ENCODE data around the gene PROS1.
"Not testable (repeated sequence)": the region's sequence is repeated elsewhere in the genome, so short reads cannot be mapped to it uniquely, and the experiment has no call there.

PROS1 gene

GRCh38 chr3:93969997-93970396, 3.7 kb downstream of the PROS1 start:
- DNase-seq (ENCODE audit: extremely low read depth, low read depth): no peak
- no peak for TF ChIP-seq CTCF (IDR thresholded peaks at IDR 0.05; ENCODE audit: low read depth, low read length)

DNA sequence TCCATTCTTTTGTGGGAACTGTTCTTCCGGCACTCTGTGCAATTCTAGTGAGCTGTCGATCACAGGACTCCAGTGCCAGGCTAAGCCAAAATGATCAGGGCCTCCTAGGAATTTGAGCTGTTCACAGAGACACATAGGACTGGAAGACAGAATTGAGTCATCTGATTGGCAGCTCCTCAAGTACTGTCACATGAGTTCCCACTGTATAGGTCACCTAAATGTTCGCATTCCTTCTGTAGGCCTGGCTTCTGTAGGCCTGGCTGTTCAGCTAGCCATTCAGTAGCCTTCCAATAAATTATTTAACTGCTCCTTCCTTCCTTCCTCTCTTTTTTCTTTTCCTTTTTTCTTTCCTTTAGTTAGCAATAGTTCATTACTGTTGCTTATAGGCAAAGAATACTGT, 4.3 kb downstream of the PROS1 start:
- DNase-seq (ENCODE audit: extremely low read depth, low read depth): no peak
- TF ChIP-seq CTCF (IDR thresholded peaks at IDR 0.05; ENCODE audit: low read depth, low read length): no peak

DNA sequence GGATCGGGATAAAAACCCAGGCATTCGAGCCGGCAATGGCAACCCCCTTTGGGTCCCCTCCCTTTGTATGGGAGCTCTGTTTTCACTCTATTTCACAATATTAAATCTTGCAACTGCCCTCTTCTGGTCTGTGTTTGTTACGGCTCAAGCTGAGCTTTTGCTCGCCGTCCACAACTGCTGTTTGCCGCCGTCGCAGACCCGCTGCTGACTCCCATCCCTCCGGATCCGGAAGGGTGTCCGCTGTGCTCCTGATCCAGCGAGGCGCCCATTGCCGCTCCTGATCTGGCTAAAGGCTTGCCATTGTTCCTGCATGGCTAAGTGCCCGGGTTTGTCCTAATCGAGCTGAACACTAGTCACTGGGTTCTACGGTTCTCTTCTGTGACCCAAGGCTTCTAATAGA, 8.6 kb downstream of the PROS1 start:
- not testable (repeated sequence) for DNase-seq (ENCODE audit: extremely low read depth, low read depth)

DNA sequence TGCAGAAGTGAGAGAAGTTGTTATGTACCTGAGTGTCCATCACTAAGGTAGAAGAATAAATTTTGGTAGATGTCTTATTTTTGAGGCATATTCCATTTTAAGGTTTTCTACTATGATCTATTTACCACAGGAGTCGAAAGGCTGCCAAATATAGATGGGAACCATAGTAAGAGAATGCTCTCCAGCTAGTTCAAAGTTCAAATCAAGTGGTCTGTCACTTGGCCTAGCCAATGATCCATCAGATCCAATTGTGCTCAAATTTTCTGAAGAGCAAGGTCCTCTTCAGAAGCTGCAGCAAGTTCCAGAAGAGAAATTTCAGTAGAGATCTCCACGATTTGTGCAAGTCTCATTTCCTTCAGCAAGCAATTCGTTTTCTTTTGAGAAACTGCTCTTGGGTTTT, 10.9 kb downstream of the PROS1 start:
- no peak for TF ChIP-seq CTCF (IDR thresholded peaks at IDR 0.05; ENCODE audit: low read depth, low read length)
- no peak for DNase-seq (ENCODE audit: extremely low read depth, low read depth)

- DNase-seq (ENCODE audit: extremely low read depth, low read depth): no peak
- TF ChIP-seq CTCF (IDR thresholded peaks at IDR 0.05; ENCODE audit: low read depth, low read length): no peak
Measured at GRCh38 chr3:93961489-93961888, 12.2 kb downstream of the PROS1 start.

DNA sequence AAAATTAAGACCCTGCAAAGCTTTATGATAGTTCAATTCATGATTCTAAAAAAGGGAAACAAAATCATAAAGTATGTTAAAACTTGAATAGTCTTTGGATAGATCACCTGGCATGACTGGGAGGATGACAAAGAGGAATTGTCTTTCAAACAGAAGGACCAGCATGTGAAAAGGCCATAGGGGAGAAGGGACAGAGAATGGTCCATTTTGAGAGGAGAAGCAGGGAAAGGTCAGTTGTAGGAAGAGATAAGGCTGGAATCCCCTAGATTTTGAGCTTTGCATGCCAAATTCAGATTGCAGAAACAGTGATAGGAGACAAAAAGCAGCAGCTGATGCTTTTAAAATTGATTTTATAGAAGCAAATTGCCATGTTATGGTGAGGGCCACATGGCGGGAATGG, 12.7 kb downstream of the PROS1 start:
- DNase-seq (ENCODE audit: extremely low read depth, low read depth): no peak
- no peak for TF ChIP-seq CTCF (IDR thresholded peaks at IDR 0.05; ENCODE audit: low read depth, low read length)

DNA sequence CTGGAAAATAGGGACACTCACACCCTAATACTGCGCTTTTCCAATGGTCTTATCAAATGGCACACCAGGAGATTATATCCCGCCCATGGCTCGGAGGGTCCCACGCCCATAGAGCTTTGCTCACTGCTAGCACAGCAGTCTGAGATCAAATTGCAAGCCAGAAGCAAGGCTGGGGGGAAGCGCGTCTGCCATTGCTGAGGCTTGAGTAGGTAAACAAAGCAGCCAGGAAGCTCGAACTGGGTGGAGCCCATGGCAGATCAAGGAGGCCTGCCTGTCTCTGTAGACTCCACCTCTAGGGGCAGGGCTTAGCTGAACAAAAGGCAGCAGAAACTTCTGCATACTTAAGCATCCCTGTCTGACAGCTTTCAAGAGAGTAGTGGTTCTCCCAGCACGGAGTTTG, 23.7 kb downstream of the PROS1 start:
- DNase-seq (ENCODE audit: extremely low read depth, low read depth): not testable (repeated sequence)

DNA sequence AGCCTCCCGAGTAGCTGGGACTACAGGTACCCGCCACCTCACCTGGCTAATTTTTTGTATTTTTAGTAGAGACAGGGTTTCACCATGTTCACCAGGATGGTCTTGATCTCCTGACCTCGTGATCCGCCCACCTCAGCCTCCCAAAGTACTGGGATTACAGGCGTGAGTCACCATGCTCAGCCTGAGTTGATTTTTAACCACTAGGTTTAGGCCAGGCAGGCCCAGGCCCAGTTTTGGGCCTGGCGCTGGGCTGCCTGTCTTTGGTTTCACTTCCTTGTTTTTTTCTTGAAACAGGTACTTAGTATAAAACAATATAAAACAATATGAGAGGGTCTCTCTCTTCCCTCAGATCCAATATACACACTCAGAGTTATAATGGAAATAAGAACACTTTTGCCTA, 36.2 kb downstream of the PROS1 start:
- DNase-seq (ENCODE audit: extremely low read depth, low read depth): not testable (repeated sequence)

DNA sequence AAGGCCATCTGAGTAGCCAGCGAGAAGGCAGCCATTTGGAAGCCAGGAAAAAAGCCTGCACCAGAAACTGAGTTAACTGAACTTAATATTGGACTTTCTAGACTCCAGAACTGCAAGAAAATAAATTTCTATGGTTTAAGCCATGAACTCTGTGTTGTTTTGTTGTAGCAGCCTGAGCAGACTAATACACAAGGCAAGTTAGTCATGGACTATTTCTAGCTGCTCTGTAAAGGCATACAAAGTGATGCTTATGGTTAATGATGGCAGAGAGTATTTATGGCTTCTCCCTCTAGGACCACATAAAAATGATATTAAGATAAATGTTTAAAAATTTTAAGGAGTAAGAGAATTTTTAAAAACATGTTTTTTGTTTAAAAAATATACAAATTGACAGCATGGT, 37.1 kb downstream of the PROS1 start:
- no peak for DNase-seq (ENCODE audit: extremely low read depth, low read depth)
- no peak for TF ChIP-seq CTCF (IDR thresholded peaks at IDR 0.05; ENCODE audit: low read depth, low read length)
